HUDEP-2 (cell line): ENCODE data around the gene CPTP.

Experiments
- DNase-seq, 76 experiments: peaks; one replicate each; lab custom pipeline; 2025; ENCODE audit not compliant: unreplicated experiment in 76 of 76; lab: John Stamatoyannopoulos, UW

CPTP gene

DNA sequence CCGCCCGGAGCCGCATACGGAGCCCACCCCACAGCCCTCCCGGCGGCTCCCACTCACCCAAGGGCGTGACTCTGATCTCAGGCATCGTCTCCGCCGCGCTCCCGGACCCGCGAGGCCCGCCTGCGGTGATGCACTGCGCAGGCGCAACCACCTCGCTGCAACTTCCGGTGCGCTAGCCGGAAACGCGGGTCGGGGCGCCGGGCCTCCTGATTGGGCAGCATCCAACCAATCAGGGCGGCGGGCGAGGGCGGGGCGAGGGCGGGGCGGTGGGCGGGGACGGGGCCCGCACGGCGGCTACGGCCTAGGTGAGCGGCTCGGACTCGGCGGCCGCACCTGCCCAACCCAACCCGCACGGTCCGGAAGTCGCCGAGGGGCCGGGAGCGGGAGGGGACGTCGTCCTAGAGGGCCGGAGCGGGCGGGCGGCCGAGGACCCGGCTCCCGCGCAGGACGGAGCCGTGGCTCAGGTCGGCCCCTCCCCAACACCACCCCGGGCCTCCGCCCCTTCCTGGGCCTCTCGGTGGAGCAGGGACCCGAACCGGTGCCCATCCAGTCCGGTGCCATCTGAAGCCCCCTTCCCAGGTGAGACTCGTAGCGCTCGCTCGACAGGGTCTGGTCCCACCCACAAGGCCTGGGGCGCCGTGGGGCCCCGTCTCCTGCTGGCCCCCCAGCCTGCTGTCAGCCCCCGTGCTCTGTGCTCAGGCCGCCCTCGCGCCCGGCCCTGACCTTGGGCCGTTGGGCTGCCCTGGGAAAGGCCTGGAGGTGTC lies at the start of gene CPTP, which contains the start of gene INTS11:
CPTP (plus strand) TSS at position 279 of the 764 bp plus-strand sequence. CDS start 2,109 bp downstream, outside the sequence.
INTS11 (minus strand) TSS at position 137 of the 764 bp plus-strand sequence; CDS start at position 85, 52 bp downstream.
- peak in 74 of 76 experiments; percentile 31 to 94 (median 86) for DNase-seq

DNA sequence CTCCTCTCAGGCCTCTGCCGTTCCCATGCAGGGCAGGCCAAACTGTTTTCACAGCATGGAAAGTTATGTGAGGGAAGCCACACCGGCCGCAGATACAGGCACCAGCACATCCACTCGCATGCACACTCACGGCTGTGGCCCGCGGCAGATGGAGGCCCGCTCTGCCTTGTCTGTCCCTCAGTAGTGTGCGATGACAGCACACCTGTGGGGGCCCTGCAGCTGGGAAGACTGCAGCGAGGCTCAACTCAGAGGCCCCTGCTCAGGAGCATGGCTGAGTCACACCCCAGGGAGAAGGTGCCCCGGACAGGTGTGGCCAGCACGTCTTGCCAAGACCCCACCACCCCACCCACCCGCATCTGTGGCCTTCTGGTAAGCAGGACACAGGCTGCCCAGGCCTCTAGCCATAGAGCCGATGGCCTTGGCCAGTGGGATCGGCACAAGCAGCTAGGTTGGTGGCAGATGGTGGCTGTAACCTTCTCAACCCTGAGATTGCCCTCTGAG lies 49.6 kb upstream of the CPTP start:
- DNase-seq = no peak

DNA sequence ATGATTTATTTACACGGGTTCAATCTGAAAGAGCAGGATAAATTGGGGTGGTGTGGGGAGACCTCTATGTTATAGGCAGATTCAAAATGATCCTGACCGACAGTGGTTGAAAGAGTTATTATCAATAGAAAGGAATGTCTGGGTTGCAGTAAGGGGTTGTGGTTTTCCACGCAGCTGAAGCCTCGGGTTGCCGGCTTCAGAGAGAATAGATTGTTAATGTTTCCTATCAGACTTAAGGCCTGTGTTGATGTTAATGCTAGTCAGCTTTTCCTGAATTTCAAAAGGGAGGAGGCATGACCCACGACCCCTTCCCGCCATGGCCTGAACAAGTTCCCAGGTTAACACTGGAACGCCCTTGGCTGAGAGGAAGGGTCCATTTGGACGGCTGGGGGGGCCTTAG lies 48.8 kb upstream of the CPTP start:
- no peak for DNase-seq

DNA sequence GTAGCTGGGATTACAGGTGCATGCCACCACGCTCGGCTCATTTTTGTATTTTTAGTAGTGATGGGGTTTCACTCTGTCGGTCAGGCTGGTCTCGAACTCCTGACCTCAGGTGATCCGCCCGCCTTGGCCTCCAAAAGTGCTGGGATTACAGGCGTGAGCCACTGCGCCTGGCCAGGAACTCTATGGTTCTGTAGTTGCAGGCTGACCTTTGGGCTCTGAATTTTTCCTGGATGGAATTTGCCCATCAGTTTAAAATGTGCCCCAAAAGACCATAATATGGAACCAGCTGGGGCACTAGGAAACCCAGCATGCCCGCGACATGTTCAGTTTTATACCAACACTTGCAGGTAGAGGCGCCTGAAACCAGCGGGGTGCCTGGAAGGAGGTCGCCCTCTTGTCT lies 46.0 kb upstream of the CPTP start:
- no peak for DNase-seq

DNA sequence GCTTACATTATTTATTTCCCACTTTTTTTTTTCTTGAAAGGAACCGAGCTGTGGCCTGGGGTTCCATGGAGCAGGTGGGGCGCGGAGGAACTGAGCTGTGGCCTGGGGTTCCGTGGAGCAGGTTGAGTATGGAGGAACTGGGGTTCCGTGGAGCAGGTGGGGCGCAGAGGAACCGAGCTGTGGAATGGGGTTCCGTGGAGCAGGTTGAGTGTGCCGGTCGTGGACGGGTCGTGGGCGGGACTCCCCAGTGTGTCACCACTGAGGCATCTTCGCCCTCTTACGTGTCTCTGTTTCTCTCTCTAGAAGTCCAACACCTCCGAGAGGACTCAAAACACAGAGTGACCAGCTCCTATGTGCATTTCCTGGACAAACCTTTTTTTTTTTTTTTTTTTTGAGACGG lies 45.6 kb upstream of the CPTP start:
- DNase-seq = no peak

DNA sequence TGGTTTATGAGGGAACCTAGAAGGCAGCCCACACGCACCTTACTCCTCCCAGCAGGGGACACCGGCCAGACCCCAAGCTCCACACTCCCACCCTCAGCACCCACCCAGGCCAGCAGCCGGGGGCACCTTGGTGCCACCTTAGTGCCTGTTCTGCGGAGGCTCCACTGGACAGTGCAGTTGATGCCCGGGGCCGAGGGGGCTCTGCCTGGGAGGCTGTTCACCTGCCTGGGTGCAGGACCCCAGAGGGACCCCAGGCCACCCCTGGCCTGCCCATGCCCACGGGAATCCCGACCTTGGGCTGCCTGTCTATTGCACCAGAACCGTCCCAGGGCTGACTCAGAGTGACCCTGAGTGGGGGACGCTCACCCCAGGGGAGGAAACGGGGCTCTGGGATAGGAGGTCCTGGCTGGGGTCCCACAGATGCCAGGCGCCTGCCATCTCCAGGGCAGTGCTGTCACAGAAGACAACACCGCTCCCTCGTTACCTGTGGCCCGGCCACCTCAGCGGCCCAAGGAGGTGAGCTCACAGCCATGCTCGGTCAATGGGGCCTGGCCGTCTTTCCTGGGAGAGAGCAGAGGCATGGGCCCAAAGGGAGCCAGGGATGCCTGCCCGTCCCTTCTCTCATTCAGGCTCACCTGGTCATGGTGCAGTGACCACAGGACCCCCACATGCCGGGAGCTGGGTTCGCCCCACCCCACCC lies 43.7 kb upstream of the CPTP start:
- no peak for DNase-seq

DNA sequence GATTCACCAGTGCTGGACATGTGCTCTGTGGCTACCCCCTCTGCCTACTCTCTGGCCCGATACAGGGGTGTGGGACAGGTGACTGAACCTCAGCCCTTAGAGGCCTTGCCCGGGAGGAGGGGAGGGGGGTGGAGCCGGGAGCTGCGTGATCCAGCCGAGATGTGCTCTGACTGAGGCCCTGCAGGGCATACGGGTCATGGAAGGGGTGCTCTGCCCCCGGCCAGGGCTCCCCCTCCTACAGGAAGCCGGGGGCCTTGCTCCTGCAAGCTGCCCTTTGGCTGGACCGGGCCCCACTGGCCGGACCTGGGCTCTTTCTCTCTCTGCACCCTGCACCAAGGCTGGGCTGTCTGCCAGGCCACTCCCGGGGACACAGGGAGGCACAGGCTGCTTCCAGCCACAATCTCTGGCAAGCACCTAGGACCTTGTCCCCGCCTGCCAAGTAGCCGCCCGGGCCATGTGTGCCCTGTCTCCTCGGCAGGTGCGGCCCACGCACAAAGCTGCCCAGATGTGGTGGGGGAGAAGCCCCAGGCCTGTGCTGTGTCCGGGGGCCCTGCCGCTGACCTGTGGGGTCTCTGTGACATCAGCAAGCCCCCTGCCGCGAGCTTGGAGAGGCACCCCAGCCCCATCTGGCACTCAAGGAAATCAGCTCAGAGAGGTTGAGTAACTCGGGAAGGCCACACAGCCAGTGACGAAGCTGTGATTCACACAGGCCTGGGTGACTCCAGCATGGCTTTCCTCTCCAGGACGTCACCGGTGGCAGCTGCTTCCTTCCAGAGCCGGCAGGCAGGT lies 42.9 kb upstream of the CPTP start:
- DNase-seq = peak in 45 of 76 experiments; percentile 8 to 62 (median 35)

DNA sequence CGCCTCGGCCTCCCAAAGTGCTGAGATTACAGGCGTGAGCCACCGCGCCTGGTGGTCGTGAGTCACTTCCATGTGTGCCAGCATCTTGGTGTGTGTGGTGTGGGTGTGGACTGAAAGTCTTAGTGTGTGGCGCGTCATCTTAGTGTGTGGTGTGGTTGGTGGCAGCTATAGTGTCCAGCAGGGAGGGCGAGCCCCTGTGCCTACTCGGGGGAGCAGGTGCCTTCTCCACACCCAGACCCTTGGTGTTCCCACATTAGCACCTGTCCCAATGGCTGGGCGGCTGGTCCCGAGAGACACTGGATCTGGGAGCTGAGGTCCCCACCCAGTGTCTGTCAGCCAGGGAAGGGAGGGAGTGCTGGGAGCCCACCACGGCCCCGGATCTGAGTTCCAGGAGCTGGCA lies 41.6 kb upstream of the CPTP start:
- no peak for DNase-seq

DNA sequence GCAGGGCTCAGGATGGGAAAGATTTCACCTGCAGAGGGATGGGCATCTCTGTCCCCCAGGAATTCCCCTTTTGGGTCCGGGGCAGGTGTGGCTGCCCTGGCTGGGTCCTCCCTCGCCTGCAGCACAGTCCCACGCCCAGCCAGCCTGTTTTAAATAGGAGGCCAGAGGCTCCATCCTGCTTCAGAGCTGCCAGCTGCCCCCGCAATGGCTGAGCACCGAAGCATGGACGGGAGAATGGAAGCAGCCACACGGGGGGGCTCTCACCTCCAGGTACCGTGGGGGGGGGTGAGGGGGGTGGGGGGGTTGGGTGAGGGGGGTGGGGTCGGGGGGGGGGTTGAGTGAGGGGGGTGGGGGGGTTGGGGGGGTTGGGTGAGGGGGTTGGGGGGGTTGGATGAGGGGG lies 40.8 kb upstream of the CPTP start:
- DNase-seq = peak in 2 of 76 experiments; percentile 17 to 18

DNA sequence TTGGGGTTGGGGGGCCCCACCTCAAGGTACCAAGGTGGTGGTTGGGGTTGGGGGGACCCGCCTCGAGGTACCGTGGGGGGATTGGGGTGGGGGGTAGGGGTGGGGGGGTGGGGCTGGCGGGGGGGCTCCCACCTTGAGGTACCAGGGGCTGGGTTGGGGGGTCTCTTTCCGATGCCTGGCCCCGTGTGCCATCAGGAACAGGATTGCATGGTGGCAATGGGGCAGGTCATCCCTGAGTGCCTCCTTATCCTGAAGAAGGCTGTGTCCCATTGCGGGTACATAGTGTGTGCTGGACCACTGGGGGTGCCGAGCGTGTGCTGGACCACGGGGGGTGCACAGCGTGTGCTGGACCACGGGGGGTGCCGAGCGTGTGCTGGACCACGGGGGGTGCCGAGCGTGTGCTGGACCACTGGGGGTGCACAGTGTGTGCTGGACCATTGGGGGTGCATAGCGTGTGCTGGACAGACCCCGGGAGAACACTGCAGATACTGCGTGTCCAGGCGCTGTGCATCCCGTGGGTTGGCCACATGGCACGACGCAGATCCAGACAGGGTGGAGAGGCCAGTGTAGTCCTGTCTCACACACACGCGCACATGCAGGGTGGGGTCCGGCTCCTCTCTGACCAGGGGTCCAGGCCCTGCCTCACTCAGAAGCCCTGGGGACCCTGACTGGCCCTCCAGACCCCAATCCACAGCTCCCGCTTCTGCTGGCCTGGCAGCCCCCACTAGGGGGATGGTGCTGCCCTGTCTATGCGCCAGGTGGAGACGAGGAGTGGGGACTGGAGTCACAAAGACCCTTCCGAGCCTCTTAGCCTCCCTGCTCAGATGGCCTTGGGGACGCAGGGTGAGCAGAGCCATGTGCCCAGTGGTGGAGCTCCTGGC lies 40.1 kb upstream of the CPTP start:
- no peak for DNase-seq

DNA sequence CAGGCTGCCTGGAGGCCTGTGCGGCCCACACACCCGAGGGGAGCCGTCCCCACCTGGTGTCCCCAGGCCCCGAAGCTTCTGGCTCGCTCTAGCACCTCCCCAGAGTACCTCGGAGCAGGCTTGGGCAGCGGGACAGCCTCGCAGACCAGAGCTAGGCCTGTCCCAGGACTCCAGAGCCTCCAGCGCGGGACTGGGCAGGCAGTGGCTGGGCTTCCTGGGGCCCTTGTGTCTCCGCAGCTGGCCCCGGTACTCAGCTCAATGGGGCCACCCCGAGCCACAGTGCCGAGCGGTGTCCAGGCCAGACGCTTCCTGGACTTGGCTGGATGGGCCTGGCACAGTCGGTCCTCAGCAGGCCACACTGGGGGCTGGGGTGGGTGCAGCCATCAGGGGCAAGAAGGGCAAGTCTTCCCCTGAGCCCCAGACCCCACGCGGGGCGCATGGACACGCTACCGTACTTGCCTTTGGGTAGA lies 39.5 kb upstream of the CPTP start:
- no peak for DNase-seq

DNA sequence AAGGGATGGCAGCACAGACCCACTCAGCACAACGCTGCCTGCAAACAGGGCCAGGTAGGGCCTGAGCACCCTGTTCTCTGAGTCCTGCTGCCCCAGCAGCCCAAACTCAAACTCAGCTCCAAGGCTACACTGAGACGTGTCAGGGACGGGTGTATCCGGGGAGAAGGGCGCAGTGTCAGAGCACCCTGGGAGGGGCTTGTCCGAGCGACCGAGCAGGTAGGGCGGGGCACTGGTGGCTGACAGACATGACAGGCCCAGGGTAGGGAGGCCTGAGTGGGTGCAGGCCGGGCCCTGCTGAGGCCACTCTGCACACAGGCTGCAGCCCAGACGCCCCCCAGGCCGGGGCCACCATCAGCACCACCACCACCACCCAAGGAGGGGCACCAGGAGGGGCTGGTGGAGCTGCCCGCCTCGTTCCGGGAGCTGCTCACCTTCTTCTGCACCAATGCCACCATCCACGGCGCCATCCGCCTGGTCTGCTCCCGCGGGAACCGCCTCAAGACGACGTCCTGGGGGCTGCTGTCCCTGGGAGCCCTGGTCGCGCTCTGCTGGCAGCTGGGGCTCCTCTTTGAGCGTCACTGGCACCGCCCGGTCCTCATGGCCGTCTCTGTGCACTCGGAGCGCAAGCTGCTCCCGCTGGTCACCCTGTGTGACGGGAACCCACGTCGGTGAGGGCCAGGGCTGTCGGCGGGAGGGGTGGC lies 38.8 kb upstream of the CPTP start:
- no peak for DNase-seq

DNA sequence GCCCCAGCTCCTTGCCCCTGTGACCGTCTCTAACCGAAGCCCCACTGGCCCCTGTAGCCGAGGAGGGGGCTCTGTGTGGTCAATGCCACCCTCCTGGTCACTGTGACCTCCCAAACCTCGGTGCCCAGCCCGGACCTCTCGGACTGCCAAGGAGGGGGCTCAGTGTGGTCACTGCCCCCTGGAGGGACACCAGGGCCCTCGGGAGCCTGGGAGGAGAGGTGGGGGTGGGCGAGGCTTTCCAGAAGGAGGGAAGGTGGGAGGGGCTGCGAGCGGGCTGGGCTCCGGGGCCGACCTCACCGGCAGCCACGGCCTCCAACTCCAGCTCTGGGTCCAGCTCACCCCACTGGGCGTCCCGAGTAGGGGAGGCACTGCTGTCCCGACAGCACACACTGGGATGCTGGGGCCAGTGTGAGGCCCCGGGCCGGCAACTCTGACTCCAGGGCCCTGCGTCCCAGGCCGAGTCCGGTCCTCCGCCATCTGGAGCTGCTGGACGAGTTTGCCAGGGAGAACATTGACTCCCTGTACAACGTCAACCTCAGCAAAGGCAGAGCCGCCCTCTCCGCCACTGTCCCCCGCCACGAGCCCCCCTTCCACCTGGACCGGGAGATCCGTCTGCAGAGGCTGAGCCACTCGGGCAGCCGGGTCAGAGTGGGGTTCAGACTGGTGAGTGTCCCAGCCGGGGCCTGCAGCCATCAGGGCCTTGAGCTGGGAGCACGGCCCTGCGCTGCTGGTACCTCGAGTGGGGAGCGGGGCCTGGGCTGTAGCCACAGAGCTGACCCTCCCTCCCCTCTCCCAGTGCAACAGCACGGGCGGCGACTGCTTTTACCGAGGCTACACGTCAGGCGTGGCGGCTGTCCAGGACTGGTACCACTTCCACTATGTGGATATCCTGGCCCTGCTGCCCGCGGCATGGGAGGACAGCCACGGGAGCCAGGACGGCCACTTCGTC lies 38.0 kb upstream of the CPTP start:
- no peak for DNase-seq

DNA sequence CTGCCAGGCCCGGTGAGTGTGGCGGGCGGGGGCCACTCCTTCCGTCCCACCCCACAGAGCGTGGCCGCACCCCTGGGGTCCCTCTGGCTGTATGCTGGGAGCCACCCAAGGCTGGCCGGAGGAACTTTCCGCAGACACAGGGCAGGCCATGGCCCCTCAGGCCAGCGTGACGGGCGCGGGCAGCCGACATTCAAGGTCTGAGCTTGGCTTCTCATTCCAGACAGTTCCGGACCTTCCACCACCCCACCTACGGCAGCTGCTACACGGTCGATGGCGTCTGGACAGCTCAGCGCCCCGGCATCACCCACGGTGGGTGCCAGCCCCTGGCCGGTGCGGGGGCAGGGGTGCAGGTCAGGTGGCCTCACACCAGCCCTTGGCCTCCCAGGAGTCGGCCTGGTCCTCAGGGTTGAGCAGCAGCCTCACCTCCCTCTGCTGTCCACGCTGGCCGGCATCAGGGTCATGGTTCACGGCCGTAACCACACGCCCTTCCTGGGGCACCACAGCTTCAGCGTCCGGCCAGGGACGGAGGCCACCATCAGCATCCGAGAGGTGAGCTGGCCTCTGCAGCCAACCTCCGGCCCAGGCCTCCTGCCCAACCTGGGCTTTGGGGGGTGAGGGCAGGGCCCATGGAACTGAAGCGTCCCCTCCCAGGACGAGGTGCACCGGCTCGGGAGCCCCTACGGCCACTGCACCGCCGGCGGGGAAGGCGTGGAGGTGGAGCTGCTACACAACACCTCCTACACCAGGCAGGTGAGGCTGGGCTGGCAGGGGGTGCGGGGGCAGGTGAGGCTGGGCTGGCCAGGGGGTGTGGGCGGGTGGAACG lies 37.1 kb upstream of the CPTP start:
- no peak for DNase-seq

DNA sequence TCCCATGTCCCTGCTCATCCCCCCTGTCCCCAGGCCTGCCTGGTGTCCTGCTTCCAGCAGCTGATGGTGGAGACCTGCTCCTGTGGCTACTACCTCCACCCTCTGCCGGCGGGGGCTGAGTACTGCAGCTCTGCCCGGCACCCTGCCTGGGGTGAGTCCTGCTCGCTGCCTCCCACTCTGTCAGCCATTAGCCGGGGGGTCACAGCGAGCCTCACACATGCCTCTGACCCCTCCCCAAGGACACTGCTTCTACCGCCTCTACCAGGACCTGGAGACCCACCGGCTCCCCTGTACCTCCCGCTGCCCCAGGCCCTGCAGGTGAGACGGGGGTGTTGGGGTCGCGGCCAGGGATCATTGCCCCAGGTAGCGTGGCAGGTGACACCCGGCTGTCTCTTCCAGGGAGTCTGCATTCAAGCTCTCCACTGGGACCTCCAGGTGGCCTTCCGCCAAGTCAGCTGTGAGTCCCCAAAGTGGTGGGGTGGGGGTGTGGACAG lies 34.3 kb upstream of the CPTP start:
- peak in 60 of 76 experiments; percentile 11 to 84 (median 54) for DNase-seq

DNA sequence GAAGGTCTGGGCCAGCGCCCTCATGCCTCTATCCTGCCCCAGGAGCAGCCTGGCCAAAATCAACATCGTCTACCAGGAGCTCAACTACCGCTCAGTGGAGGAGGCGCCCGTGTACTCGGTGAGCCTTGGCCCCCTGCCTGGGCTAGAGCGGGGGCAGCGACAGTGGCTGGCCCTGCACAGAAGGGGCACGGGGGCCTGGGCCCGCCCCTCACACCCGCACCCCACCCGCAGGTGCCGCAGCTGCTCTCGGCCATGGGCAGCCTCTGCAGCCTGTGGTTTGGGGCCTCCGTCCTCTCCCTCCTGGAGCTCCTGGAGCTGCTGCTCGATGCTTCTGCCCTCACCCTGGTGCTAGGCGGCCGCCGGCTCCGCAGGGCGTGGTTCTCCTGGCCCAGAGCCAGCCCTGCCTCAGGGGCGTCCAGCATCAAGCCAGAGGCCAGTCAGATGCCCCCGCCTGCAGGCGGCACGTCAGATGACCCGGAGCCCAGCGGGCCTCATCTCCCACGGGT lies 33.5 kb upstream of the CPTP start:
- DNase-seq = peak in 34 of 76 experiments; percentile 7 to 78 (median 30)
